Measurements from ENCODE around the gene RANBP3L.

The RANBP3L gene

DNA sequence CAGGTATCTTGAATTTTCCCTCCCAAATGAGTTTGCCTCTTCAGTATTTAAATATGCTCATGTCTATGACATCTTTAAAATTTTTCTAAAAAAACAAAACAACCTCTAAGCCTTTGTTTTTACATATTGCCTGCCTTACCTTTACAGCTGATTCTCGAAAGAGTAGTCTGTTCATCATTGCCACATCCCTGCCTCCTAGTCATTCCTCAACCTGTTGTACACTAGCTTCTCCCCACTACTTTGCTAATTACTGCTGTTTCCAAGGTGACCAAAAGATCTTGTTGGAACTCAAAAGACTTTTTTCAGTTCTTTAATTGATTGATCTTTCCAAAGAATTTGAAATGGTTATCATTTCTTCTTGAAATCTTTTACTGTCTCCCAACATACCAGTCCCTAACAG, 58.0 kb downstream of the RANBP3L start:
- DNase-seq (no peak), ATAC-seq (no peak)

DNA sequence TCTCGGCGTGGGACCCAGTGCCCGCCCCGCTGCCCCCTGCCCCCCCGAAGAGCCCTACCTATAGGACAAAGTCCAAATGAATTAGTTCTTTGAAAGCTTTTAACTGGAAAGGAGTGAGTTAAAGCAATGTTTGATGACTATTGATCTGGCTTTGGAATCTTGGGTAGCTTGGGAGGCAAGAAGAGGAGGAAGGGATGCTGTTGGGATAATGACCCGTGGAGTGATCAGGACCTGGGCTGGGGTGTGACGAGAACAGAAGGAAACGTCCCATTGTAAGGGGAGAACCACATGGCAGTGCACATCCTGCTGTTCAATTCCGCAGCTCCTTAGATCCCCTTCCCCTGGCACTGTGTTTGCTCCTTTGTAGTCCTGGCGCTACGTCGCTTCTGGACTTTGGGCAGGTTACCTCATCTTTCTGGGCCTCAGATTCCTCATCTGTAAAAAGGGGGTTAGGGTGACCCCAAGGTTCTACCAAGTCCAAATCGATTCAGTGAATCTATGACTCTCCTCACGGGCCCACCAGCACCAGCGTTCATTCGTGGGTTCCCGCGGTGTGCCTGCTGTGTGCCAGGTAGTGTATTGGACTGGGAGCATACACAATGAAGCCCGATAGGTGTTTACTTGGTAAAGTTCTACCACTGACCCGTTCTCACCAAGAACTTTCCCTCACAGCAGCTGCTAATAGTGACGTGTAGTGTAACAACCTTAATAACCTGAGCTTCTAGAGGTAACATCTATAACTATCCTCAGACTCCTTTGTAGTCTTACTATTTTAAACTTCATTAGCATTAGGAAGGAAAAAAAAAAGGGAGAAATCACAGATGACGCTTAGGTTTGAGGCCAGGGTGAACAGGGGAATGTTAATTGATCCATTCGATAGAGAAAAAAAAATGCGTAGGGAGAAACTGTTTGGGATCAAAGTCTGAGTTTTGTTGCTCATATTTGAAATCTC, 58.9 kb downstream of the RANBP3L start:
- no peak for ATAC-seq
- DNase-seq: peak; percentile 8

DNA sequence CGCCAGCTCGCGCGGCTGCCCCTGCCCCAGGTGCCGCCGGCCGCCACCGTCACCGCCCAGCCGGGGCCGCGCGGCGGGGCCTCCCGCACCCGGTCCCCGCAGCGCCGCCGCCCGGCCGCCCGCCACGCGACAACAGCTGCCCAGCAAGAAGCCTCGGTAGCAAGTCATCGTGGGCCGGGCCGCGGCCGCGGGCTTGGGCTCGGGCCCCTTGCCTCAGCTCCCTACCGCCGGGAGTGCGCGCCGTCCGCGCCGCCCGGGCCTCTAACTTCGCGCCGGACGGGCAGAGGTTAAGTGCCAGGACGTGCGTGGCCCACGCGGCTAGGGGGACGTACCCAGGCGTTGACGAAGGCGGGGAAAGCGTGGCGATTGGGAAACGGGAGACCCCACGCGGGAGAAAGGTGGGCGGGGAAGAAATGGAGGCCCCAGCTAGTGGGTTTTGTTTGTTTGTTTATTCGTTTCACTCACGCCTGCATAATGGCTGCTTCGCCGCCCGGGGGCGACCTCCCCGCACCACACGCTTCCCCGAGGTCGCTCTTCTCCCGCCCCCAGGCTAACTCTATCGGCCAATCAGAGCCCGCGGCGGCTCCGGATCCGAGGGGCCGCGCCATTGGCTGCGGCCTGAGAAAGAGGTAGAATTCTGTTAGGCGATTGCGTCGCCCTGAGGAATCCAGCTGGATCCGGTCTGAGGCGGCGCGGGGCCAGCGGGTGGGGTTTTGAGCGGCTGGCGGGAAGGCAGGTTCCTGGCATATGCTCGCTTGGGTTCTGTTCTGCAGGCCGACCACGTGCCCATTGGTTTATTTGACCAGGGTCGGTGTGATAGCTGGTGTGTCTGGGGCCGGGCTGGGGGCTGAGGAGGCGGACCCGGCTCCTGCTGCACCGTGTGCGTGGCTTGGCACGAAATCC, 59.8 kb downstream of the RANBP3L start, which contains the start of gene NADK2:
NADK2 (minus strand) TSS at position 295 of the 903 bp plus-strand sequence; CDS start at position 168, 127 bp downstream.
- DNase-seq (peak; percentile 92), ATAC-seq (peak; percentile 91)

DNA sequence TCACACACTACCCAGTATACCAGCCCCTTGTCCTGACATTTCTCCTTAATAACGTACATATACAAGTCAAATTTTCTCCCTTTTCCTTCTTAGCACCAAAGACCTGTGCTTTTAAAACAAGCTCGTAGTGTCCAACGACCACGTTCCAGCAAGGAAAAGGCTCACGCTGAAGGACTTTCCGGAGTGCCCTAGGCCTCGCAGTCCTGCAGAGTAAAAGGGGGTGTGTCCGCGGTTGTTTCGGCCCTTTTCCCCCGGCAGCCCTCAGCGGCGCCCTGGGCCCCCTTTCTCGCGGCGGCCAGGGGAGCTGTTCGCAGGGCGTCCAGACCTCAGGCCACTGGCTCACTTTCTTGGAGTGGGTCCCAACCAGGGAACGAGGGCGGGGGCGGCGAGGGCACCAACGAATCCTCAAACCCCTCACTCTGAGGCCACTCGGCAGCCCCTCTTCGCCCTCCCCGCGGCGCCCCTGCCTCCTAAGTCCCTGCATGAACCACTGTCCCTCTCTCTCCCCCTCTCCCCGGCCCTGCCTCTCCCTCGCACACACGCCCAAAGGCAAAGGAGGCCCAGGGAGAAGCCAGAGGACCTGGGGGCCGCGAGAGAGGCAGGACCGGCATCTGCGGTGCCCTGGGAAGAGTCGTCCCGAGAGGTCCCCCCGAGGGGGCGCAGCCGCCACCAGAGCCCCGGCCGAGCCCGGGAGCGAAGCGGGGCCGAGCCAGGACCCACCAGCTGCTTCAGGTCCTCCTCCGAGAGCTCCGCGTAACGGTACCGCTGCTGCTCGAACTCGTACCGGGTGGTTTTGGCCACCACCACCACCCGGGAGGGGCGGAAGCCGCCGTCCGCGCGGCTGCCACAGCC, 60.7 kb downstream of the RANBP3L start:
- DNase-seq (peak; percentile 55), ATAC-seq (peak; percentile 16)

DNA sequence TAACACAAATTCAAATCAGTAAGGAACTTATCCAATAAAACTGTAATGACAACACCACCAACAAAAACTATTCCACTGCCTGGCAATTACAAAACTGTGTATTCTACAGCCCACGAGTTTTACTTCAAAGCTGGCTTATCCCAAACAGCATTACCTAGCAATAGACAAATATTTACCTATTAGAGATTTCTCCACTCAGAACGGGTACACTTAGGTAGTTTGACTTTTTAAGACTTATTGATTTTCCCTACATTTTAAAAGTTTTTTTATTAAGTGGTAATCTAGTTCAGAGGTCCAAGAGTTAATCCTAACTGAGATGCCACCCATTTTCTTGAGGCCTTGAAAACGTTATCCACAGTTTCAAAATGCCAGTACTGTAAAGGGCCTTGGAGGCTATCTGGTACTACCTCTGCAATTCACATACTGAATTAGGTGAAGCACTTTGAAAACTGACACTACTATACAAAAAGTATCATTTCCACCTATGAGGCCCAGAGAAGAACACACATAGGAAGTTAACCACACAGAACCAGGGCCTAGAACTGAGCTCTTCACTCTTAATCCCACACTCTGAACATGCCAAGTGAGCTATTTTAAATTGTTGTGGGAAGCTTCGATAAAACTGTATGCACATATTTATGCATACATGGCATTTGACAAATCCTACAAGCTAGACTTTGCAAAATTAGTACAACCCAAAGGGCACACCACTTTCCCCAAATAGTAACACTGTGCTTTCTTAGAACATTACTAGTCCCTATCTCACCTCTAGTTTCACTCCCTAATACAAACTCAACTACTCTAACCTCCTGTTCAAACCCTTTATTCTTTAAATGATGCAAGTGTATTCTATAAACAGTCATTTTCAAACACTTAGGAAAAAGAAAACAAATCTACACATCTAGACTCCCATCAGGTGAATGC, 62.1 kb downstream of the RANBP3L start:
- no peak for ATAC-seq
- DNase-seq: no peak

DNA sequence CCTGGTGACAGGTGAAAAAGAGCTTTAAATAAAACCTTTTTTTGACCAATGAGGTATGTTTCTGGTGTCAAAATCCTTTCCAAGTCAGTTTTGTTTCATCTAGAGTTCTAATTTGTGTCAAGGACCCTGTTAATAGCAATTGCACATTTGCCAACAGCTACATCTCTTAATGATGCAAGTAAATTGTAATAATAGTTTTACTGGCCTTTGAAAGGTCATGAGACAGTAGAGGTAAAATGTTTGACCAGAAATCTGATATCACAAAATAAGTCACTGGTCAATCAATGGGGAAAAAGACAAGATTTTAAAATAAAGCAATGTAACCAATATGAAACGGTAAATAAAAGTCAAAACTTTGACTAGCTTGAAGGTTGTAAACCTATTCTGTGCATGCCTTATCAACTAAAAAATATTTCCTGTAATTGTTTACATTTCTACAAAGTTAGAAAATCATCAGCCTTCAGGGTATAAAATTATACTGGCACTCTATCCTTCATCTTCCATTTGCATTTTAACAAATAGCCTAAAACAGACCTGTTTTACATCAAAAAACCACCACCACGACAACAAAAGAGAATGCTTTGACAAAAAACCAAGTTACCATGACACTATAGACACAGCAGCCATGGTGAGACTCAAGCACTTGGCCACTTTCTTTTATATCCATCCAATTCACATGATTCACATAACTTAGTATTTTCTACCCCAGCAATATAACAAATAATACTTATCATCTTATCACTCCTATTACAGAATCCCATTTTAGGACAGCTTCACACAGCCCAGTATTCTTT, 63.0 kb downstream of the RANBP3L start:
- ATAC-seq (no peak), DNase-seq (no peak)

DNA sequence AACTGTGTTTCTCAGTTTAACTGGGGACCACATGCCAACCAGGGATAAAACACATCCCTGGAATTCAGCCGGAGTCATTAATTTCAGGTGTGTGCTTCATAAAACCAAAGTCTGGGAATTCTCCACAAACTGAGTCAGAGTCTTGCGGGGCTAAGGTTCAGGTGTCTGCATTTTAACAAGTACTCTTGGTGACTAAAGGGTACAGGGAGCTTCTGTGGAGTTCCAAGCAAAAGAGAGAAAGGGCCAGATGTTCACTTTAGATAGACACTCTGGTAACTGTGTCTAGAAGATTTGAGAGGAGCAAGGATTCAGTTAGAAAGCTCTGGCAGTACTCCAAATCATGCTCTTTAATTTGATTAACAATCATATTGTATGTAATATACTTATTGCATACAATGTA, 64.0 kb downstream of the RANBP3L start:
- DNase-seq (no peak), ATAC-seq (no peak)

DNA sequence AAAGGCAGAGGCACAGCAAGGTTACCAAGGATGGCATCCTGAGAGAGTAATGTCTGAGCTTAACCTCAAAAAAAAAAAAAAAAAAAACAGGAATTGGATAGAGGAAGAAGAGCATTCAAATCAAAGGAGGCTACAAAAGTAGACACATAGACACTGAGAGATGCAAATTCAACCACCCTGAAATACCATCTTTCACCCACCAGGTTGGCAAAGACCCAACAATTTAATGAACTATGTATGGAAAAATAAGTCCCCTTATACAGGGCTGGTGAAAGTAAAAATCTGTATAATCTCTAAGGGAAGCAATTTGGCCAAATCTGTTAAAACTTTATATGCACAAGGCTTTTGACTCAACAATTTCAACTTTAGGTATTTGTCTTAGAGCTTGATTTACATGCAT, 64.9 kb downstream of the RANBP3L start:
- ATAC-seq: no peak
- no peak for DNase-seq

DNA sequence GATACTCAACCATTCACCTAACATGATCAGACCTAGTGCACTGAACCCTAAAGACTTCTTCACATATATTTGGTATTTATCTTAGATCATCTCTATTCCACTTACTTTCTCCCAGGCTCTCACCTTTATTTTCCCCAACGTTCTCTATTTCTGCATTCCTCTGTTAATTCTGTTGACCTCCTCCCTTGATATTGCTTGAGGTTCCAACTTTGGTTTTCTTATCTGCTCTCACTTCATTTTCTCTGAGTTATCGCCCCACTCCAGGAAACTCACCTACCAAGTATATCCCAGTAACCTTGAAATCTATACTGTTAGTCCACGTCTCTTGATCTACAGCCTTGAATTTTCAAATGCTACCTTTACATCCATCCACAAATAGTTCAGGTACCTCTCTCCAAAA, 69.2 kb downstream of the RANBP3L start:
- DNase-seq (no peak), ATAC-seq (no peak)

DNA sequence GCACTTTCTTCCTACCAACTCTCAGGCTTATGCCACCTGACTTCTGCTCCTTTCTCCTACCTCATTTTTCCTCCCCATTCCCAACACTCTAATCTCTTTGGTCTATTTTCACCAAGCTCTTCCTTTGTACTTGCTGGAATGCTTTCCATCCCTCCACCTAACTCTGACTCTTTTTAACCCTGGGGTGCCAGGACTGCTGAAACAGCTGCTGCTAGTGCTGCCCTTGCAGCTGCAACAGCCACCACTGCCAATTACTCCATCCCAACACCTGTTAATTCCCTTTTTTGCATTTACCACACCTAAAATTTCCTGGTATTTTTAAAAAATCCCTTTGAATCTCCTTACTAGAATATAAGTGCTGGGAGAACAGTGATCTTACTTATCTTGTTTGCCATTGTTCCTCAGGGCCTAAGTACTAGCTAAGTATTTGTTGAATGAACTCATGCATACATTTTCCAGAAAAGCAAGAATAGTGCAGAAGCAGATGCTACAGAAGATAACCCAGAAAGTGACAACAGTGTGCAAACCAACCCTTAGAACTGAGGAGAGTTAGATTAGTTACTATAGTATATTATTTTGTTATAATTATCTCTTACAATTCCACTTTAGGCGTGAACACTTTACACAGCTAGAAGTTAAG, 71.4 kb downstream of the RANBP3L start:
- no peak for ATAC-seq

DNA sequence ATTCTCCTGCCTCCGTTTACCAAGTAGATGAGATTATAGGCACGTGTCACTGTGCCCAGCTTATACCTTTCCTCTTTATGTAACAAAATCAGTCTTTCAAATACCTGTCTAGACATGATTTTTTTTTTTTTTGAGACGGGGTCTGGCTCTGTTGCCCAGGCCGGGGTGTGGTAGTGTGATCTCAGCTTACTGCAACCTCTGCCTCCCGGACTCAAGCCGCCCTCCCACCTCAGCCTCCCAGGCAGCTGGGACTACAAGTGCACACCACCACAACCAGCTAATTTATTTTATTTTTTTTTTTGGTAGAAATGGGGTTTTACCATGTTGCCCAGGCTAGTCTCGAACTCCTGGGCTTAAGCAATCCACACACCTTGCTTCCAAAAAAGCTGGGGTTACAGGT, 73.2 kb downstream of the RANBP3L start:
- no peak for ATAC-seq
- no peak for DNase-seq

More for the DNA sequence above, 71.4 kb downstream of the RANBP3L start:
- no peak for DNase-seq

DNA sequence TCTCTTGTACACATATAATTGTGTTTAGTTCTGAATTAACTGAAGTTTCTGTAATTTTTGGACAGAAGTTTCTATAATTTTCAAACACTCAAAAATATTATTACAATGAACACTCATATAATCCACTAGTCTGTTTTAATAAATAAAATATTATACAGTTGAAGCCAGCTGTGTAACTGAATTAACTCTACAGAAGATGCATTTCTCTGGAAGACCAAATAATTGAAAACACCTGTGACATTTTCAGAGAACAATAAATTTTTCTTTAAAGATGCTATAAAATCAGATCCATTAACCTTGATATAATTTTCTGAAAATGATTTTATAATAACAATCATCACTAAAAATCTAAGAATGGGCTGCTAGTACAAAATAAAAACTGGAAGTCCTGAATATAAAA, 74.7 kb downstream of the RANBP3L start:
- DNase-seq (no peak), ATAC-seq (no peak)

DNA sequence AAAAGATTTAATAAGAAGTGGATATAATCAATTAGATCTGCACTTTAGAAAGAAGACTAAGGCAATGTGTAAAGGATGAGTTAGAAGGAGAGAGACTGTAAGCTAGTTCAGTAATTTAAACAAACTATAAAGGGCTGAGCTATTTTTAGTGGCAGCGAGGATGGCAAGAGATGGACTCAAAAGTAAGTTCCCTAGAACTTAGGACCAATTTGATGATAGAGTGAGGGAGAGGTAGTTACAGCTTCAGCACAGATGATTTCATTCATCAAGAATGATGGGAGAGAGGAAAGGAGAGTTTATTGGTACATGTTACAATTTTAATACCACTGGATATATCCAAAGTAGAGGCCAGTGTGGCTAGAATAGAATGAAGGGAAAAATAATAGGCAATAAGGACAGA, 79.1 kb downstream of the RANBP3L start:
- no peak for DNase-seq

DNA sequence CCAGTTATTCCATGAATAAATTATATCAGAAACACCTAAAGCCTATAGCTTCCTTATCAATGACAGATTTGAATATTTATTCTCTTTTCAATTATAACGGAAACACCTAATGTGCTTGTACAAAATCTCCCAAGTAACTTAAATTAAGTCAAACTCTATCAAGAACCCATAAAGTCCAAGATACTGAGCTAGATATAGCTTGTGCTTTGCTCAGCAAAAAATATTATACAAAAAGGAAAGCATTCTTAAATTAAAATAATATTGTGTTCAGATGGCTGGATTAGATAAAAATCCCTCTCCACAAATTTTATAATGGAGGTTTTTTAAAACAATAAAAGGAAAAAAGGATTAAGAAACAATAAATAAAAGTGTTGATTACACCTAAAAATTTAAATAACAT, 83.7 kb downstream of the RANBP3L start:
- DNase-seq: no peak
- ATAC-seq: no peak

More for the DNA sequence above, 79.1 kb downstream of the RANBP3L start:
- ATAC-seq: no peak

DNA sequence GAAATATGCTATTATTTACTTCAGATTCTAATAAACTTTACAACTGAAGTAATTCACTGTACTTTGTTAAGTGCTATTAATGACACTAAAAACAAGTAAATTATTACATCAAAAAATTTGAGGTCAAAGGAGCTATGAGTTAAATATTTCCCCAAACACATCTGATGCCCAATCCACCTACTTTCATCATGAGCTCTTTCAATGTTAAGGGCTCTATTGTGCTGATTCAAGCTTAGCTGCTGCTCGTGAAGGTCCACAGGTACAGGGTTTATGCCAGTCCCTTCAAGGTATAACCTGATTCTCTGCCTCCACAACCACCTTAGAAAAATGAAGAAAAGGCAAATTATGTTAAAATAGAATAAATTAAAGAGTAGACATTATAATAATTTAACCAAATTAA, 84.1 kb downstream of the RANBP3L start:
- ATAC-seq (no peak), DNase-seq (no peak)

DNA sequence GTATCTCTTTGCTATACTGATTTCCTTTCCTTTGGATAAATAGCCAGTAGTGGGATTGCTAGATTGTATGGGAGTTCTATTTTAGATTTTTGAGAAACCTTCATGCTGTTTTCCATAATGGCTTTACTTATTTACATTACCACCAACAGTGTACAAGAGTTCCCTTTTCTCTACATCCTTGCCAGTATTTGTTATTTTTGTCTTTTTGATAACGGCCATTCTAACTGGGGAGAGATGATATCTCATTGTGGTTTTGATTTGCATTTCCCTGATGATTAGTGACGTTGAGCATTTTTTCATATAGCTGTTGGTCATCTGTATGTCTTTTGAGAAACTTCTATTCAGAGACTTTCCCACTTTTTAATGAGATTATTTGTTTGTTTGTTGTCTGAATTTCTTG, 85.8 kb downstream of the RANBP3L start:
- ATAC-seq: no peak

DNA sequence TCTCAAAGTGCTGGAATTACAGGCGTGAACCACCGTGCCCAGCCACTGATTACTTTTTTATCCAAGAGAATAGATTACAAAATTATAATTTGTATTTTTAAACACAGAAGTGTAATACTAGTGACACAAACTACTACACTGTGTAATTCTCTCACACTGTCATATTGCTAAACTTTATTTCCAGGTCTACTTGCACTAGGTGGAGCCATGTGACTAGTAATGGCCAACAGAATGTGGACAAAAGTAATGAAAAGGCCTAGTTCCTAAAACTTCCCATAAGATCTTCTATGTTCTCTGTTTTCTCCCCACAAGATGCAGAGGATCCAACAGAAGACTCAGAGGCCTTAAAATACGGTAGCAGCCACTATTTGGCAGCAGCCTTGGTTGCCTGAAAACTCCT, 87.3 kb downstream of the RANBP3L start:
- ATAC-seq: no peak
- no peak for DNase-seq

More for the DNA sequence above, 85.8 kb downstream of the RANBP3L start:
- DNase-seq: no peak

DNA sequence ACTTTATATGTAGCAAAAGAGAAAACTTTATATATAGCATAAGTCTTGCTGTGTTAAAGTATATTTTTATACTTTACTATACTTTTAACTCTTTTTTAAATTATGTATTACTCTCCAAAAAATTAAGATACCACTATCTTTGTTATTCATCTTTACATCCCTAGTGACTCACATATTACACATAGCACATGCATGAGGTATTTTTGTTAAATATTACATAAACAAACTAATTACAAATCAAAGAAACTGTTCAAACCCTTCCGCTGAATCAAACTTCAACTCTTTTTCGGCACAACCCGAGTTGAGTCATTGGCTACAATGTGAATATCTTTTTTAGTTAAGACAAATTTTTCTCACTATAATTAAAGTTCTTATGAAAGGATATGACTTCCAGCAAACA, 92.0 kb downstream of the RANBP3L start:
- ATAC-seq: no peak
- DNase-seq: no peak

DNA sequence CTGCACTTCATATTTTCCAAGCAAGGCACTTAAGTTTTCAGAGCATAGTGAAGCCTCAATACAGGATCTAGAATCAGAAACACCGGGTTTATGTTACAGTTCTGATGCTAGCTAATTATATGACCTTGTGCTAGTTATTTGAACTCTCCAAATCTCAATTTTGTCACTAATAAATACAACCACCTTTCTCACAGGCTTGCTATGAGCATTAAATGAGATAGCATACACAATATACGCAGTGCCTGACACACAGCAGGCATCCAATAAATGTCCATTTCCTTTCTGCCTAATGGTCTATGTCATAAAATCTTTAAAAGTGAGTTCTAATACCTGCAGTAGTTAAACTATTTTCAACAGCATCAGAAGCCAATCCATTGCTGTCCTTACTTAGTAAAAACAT, 92.9 kb downstream of the RANBP3L start:
- no peak for DNase-seq

More for the DNA sequence above, 92.9 kb downstream of the RANBP3L start:
- ATAC-seq: no peak

Measured in stimulated activated naive CD8-positive, alpha-beta T cell treated with anti-CD3 and anti-CD28 coated beads, Interleukin-15, Interleukin-2, amounts not matched to agents 100 U/mL and 50 U/mL, for 24 hours (primary cell).